Mammary epithelial cell (primary cell): ENCODE measurements around the gene ZNF557.
"Not testable (repeated sequence)": the region's sequence is repeated elsewhere in the genome, so short reads cannot be mapped to it uniquely, and the experiment has no call there.

ENCODE experiments used
- CTCF ChIP-seq, 2 donors: IDR thresholded peaks in 1 of 2; conservative IDR thresholded peaks in 1 of 2; 2 replicates each; pipeline ENCODE4 v1.5.1; 2011 to 2012; ENCODE audit warnings: inconsistent platforms in 2 of 2, low read length in 2 of 2, mild to moderate bottlenecking in 2 of 2, control low read depth in 1 of 2, low read depth in 1 of 2; ENCODE audit not compliant: insufficient read depth in 1 of 2; ENCODE audit errors: extremely low read depth in 1 of 2
- EZH2 ChIP-seq: IDR thresholded peaks from 2 replicates; pipeline ENCODE4 v1.6.1; 2012; ENCODE audit warnings: low read length, inconsistent platforms, borderline replicate concordance

DNA sequence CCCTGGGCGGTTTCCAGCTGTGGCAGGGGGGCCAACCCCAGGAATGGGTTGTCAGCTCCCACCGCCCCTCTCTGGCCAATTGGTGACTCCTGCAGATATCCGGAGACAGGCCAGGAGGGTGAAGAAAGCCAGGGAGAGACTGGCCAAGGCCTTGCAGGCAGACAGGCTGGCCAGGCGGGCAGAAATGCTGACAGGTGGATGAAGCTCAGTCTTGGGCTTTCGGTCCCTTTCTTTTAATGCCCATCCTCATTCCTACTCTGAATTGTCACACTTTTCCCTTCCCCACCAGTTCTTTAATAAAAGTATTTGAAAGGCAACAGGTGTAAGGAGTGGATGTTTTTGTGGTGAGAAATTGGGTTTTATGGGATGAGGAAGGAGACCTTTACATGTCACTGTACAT, 18.1 kb upstream of the ZNF557 start:
- TF ChIP-seq CTCF (conservative IDR thresholded peaks at IDR 0.05 in 1 of 2, IDR thresholded peaks at IDR 0.05 in 1 of 2; ENCODE audit: extremely low read depth in 1 of 2, insufficient read depth in 1 of 2, low read depth in 1 of 2, low read length in 2 of 2); EZH2: not testable (repeated sequence)
